ENCODE data around the gene MRPS25. TPM values are rescaled to one million over a fixed set of nuclear protein-coding genes. Genes with fewer than 3 reads are reported as not detected.

MRPS25 gene
- total and polyA plus RNA-seq, 2 donors (not counting 3 experiments of a cell fraction or from before 2014, with no cell fraction given), result 32.5 to 68.7 TPM

- no peak overlapping the region for H3K9ac ChIP-seq (replicated peaks; ENCODE audit: extremely low read depth, insufficient read depth, low read length)
- no peak for TF ChIP-seq GATA2 (IDR thresholded peaks at IDR 0.05; ENCODE audit: insufficient read depth, insufficient read length, low read depth, low read length)
- peak; percentile 4 for TF ChIP-seq FOS (IDR thresholded peaks at IDR 0.05; ENCODE audit: borderline replicate concordance, insufficient read depth, low read length)
- no peak for TF ChIP-seq MAX (IDR thresholded peaks at IDR 0.05; ENCODE audit: insufficient read depth, insufficient read length)
- no peak for TF ChIP-seq MYC (IDR thresholded peaks at IDR 0.05; ENCODE audit: low read depth, low read length)
- ChIA-PET POLR2A (no interaction called here), CTCF (interaction anchor here (1.0 kb wide), 1 partner anchor 9 kb away, joined by 3 read pairs; no protein-coding TSS in a partner anchor)
- DNase-seq (ENCODE audit: low read depth, low spot score), result no peak
- H3K4me2 ChIP-seq (ENCODE audit: insufficient read depth, low read length), result no peak overlapping the region
- H3K36me3 ChIP-seq (ENCODE audit: control insufficient read depth in 2 of 2, extremely low read depth in 1 of 2, insufficient read depth in 2 of 2, low read length in 2 of 2), result peaks cover 8 to 30% of the 10 kb centered on the region in 2 experiments
- H3K4me1 ChIP-seq (ENCODE audit: control insufficient read depth, extremely low read depth, insufficient read depth, low read length), result no peaks in the 10 kb centered on the region
- FAIRE-seq, result no peak
- no peaks in the 10 kb centered on the region for H4K20me1 ChIP-seq (replicated peaks; ENCODE audit: control insufficient read depth, extremely low read depth, insufficient read depth, low read length)
- no peak overlapping the region for H3K4me3 ChIP-seq (replicated peaks in 1 of 3; ENCODE audit: insufficient read depth in 1 of 3, low read depth in 1 of 3, low read length in 3 of 3)
- no TSS peak for BruUV-seq (replicated peaks)
- no peaks in the 10 kb centered on the region for H3K9me1 ChIP-seq (replicated peaks; ENCODE audit: control insufficient read depth, extremely low read depth, insufficient read depth, low read length)
- no peak overlapping the region for H2AFZ ChIP-seq (ENCODE audit: low read depth, low read length)
- H3K27ac ChIP-seq (ENCODE audit: insufficient read depth, low read depth, low read length), result no peak overlapping the region
- no peaks in the 10 kb centered on the region for H3K9me3 ChIP-seq (replicated peaks; ENCODE audit: control insufficient read depth, insufficient read depth, low read length)
- H3K79me2 ChIP-seq (ENCODE audit: control insufficient read depth, insufficient read depth, low read length), result peaks cover 75% of the 10 kb centered on the region
- intact Hi-C loops (cut with micrococcal nuclease) (no loop called here), dilution Hi-C loops (cut with MboI; ENCODE audit: extremely low pct_ligation_motif_present, low sequenced_read_pairs) (no loop called here)
- H3K27me3 ChIP-seq (ENCODE audit: control insufficient read depth in 2 of 2, insufficient read depth in 2 of 2, low read length in 2 of 2), result no peaks in the 10 kb centered on the region
Measured at GRCh38 chr3:15055019-15055557, 10.0 kb downstream of the MRPS25 start.

GRCh38 chr3:15053541-15053940 is 11.6 kb downstream of the MRPS25 start:
- no peaks in the 10 kb centered on the region for H3K4me1 ChIP-seq (ENCODE audit: control insufficient read depth, extremely low read depth, insufficient read depth, low read length)
- ChIA-PET POLR2A (no interaction called here), CTCF (no interaction called here)
- H3K9me1 ChIP-seq (replicated peaks; ENCODE audit: control insufficient read depth, extremely low read depth, insufficient read depth, low read length), result no peaks in the 10 kb centered on the region
- H3K9me3 ChIP-seq (replicated peaks; ENCODE audit: control insufficient read depth, insufficient read depth, low read length), result no peaks in the 10 kb centered on the region
- H3K9ac ChIP-seq (replicated peaks; ENCODE audit: extremely low read depth, insufficient read depth, low read length), result no peak overlapping the region
- DNase-seq (ENCODE audit: low read depth, low spot score), result no peak
- no peak overlapping the region for H3K27ac ChIP-seq (ENCODE audit: insufficient read depth, low read depth, low read length)
- no peak for TF ChIP-seq GATA2 (IDR thresholded peaks at IDR 0.05; ENCODE audit: insufficient read depth, insufficient read length, low read depth, low read length)
- TF ChIP-seq POLR2AphosphoS5 (IDR thresholded peaks at IDR 0.05; ENCODE audit: insufficient read depth, low read depth, low read length), result no peak
- no peak for TF ChIP-seq EZH2 (IDR thresholded peaks at IDR 0.05; ENCODE audit: borderline replicate concordance, low read depth, low read length, severe bottlenecking)
- no peak for TF ChIP-seq POLR2A (IDR thresholded peaks at IDR 0.05; ENCODE audit: low read depth, low read length)
- TF ChIP-seq FOS (IDR thresholded peaks at IDR 0.05; ENCODE audit: borderline replicate concordance, insufficient read depth, low read length), result no peak
- no peak for TF ChIP-seq CTCF (IDR thresholded peaks at IDR 0.05; ENCODE audit: extremely low read depth in 1 of 2, insufficient read depth in 1 of 2, low read depth in 1 of 2, low read length in 2 of 2)
- no peak for TF ChIP-seq JUN (IDR thresholded peaks at IDR 0.05; ENCODE audit: borderline replicate concordance, insufficient read depth, insufficient read length, low read depth)
- no TSS peak for BruUV-seq (replicated peaks)
- peaks cover 10 to 35% of the 10 kb centered on the region in 2 experiments for H3K36me3 ChIP-seq (ENCODE audit: control insufficient read depth in 2 of 2, extremely low read depth in 1 of 2, insufficient read depth in 2 of 2, low read length in 2 of 2)
- no peak overlapping the region for H2AFZ ChIP-seq (ENCODE audit: low read depth, low read length)
- dilution Hi-C loops (cut with MboI; ENCODE audit: extremely low pct_ligation_motif_present, low sequenced_read_pairs), result no loop called here
- H3K27me3 ChIP-seq (ENCODE audit: control insufficient read depth in 2 of 2, insufficient read depth in 2 of 2, low read length in 2 of 2), result no peaks in the 10 kb centered on the region
- H3K79me2 ChIP-seq (ENCODE audit: control insufficient read depth, insufficient read depth, low read length), result peaks cover 65% of the 10 kb centered on the region
- H4K20me1 ChIP-seq (replicated peaks; ENCODE audit: control insufficient read depth, extremely low read depth, insufficient read depth, low read length), result no peaks in the 10 kb centered on the region
- no peak for FAIRE-seq
- intact Hi-C loops (cut with micrococcal nuclease), result no loop called here
- H3K4me2 ChIP-seq (ENCODE audit: insufficient read depth, low read length), result no peak overlapping the region
- H3K4me3 ChIP-seq (replicated peaks in 1 of 3; ENCODE audit: insufficient read depth in 1 of 3, low read depth in 1 of 3, low read length in 3 of 3), result no peak overlapping the region

Data from endothelial cell of umbilical vein (primary cell).